GM10248 (cell line): ENCODE measurements around the gene SORCS3.

Experiments
- CTCF ChIA-PET: fragments of 300-600 bp; sonication (Branson Sonifier 250); formaldehyde crosslinking; extraction: SDS; loops from one replicate; lab custom pipeline; 2021; ENCODE audit warnings: antibody characterized with exemption; lab: Yijun Ruan, JAX
- POLR2A ChIA-PET: fragments of 350-650 bp; sonication (Branson Sonifier 250); formaldehyde crosslinking; extraction: SDS; loops from one replicate; lab custom pipeline; 2020; ENCODE audit warnings: antibody characterized with exemption; lab: Yijun Ruan, JAX
- DNase-seq: peaks from one replicate; pipeline ENCODE4 v3.0.0; 2012; ENCODE audit errors: extremely low spot score
- TF ChIP-seq, protein P1 (sequence below): IDR thresholded peaks from 2 replicates; pipeline ENCODE4 v1.5.1; 2012; ENCODE audit warnings: mild to moderate bottlenecking, low read depth; ENCODE audit errors: extremely low read depth, missing control alignments, control extremely low read depth

The SORCS3 gene

DNA sequence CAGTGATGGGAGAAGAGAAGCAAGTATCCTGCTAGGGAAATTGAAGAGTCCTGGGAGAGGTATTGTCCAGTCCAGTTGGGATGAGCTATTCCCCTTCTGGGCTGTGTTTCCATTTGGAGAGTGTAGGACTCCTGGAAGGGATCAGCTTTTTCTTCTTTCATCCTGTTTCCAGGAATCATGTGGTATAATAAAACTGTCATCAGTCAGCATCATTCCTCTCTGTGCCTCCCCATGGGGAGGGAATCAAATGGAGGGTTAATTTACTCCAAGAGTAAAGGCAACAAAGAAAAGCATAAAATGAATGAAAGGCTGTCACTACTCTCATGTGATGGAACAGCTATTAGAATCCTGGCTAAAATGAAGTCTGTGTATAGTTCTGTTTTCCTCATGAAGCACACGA is 429.9 kb downstream of the SORCS3 start:
- CTCF ChIA-PET, result interaction anchor here (0.8 to 1.2 kb wide), 3 partner anchors 8 to 51 kb away, joined by 3 to 4 read pairs (median 3); no protein-coding TSS in a partner anchor
- no peak for DNase-seq
- POLR2A ChIA-PET, result no interaction called here
- TF ChIP-seq, protein P1, sequence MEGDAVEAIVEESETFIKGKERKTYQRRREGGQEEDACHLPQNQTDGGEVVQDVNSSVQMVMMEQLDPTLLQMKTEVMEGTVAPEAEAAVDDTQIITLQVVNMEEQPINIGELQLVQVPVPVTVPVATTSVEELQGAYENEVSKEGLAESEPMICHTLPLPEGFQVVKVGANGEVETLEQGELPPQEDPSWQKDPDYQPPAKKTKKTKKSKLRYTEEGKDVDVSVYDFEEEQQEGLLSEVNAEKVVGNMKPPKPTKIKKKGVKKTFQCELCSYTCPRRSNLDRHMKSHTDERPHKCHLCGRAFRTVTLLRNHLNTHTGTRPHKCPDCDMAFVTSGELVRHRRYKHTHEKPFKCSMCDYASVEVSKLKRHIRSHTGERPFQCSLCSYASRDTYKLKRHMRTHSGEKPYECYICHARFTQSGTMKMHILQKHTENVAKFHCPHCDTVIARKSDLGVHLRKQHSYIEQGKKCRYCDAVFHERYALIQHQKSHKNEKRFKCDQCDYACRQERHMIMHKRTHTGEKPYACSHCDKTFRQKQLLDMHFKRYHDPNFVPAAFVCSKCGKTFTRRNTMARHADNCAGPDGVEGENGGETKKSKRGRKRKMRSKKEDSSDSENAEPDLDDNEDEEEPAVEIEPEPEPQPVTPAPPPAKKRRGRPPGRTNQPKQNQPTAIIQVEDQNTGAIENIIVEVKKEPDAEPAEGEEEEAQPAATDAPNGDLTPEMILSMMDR, result no peak

DNA sequence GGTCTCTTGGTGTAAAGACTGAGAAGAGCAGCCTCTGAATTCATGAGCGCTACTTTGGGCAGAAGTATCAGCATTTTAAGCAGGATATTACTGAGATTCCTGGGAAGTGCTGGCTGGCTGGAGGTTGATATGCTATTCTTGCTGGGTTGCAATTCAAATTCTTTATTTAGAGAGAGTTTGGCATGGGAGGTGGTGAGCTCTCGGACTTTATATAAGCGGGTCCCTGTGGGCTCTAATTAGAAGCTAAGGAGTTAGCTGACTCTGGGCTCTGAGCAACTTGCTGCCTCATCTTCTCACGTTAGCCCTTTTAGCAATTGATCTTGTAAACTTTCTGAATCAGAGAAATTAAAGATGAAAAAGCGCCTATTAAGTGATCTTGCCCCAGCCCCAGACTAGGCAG is 430.9 kb downstream of the SORCS3 start:
- no peak for DNase-seq
- ChIA-PET POLR2A (interaction anchor here (0.6 kb wide), 1 partner anchor 452 kb away, joined by 3 read pairs; no protein-coding TSS in a partner anchor), CTCF (interaction anchor here (1.2 kb wide), 1 partner anchor 9 kb away, joined by 3 read pairs; no protein-coding TSS in a partner anchor)
- TF ChIP-seq, protein P1, result no peak

DNA sequence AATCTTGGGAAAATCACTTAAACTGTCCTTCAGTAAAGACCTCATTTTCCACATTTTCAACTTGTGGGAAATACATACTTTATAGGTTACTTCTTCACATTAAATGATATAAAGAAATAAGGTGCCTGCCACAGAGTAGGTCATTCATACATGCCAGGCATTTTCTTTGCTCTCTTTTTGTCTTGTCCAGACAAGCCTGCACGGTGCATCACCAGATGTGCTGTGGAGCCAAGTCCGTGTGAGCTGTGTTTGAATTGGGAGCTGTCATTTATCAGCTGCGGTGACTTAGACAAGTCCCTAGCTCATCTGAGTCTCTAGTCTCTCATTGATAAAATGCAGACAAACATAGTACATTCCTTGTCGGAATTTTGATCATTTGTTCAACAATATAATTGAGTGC is 432.9 kb downstream of the SORCS3 start:
- ChIA-PET POLR2A (no interaction called here), CTCF (interaction anchor here (1.0 kb wide), 1 partner anchor 10 kb away, joined by 3 read pairs; no protein-coding TSS in a partner anchor)
- TF ChIP-seq, protein P1, result no peak
- DNase-seq, result no peak

DNA sequence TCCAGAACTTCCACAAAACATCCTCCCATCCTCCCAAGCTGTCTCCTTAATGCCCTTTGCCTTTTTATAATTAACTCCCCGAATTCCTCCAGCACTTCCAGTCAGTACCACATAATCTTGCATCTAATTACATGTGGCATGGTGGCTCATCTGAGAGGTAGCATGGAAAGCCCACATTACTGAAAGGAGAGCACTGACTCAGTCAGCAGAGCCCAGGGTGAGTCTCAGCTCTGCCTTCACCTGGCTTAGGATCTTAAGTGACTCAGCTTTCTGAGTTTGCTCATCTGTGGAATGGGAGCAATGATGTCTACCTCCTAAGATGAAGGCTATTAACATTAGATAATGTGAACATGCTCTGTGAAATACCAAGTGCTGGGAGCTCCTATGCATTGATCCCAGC is 433.9 kb downstream of the SORCS3 start:
- DNase-seq, result no peak
- POLR2A ChIA-PET, result no interaction called here
- CTCF ChIA-PET, result interaction anchor here (1.0 to 1.7 kb wide), 4 partner anchors 10 to 399 kb away, joined by 3 to 4 read pairs (median 3); no protein-coding TSS in a partner anchor
- TF ChIP-seq, protein P1, result no peak

DNA sequence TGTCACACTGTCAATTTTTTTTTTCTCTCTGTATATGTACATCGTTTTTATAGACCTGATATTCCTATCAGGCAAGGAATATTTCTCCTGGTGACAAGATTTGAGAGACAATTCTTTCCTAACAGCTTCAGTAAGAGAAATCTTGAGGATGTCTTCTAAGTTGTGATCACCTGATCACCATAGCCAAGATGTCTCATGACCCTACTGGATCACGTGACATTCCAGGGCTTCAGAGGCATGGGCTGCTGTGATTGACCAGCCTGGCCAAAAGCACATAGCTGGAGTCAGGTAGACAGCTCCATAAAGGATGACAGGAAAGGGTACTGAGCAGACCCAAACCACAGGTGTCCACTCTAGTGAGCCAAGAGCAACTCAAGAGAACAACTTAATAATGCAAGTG is 444.9 kb downstream of the SORCS3 start:
- TF ChIP-seq, protein P1, result no peak
- no peak for DNase-seq
- ChIA-PET POLR2A (no interaction called here), CTCF (no interaction called here)

DNA sequence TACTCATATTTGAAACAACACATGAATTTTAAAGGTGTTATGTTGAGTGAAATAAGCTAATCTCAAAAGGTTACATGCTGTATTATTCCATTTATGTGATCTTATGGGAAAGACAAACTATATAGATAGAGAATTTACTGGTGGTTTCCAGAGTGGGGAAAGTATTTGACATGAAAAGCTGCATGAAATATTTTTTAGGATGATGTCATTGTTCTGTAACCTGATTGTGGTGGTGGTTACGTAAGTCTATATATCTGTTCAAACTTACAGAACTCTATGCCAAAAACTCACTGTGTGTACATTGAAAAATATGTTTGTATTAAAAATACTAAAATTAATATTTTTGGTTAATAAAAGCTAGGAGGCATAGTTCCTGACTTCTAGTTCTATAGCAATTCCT is 453.0 kb downstream of the SORCS3 start:
- POLR2A ChIA-PET, result no interaction called here
- CTCF ChIA-PET, result interaction anchor here (1.1 to 1.2 kb wide), 3 partner anchors 9 to 14 kb away, joined by 3 read pairs; no protein-coding TSS in a partner anchor
- TF ChIP-seq, protein P1, result no peak
- DNase-seq, result no peak
